ENCODE results near the gene MYO15B.

DNA sequence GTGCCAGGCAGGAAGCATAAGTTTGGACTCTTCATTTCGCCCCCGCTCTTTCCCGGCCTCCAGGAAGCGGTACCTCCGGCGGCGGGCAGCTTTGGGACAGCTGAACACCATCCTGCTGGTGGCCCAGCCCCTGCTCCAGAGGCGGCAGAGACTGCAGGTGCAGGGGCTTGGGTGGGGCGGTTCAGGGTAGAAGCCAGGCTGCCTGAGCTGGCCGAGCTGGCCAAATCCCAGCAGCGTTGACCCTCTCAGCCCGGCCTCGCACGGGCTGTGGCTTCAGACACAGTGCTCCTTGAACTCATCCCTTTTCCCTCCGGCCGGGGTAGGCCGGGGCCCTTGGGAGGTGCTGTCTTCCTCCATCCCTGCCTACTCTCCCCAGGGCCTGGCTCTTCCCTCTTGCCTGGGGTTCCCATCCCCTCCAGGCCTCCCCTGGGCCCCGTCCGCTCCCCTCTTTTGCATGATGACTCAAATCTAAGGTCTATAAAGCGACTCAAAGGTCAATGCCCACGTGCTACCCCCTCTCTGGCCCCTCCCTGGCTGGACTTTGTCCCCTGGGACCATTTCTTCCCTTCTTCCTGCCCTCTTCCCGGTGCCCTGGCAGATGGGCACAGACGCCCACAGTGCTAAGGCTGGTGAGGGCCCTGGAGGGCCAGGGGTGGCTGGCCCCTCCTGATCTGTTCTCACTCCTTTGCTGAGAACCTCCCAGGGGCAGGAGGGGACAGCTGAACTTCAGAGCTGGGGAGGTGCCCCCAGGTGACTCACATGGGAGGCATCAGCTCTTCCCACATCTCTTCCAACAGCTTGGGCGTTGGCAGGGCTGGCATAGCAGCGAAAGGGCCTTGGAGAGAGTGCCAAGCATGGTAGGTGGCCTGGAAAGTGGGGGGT is 22.7 kb downstream of the MYO15B start:
- TF ChIP-seq, protein P1, sequence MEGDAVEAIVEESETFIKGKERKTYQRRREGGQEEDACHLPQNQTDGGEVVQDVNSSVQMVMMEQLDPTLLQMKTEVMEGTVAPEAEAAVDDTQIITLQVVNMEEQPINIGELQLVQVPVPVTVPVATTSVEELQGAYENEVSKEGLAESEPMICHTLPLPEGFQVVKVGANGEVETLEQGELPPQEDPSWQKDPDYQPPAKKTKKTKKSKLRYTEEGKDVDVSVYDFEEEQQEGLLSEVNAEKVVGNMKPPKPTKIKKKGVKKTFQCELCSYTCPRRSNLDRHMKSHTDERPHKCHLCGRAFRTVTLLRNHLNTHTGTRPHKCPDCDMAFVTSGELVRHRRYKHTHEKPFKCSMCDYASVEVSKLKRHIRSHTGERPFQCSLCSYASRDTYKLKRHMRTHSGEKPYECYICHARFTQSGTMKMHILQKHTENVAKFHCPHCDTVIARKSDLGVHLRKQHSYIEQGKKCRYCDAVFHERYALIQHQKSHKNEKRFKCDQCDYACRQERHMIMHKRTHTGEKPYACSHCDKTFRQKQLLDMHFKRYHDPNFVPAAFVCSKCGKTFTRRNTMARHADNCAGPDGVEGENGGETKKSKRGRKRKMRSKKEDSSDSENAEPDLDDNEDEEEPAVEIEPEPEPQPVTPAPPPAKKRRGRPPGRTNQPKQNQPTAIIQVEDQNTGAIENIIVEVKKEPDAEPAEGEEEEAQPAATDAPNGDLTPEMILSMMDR (conservative IDR thresholded peaks at IDR 0.05; ENCODE audit: low read depth, low read length) = no peak
- TF ChIP-seq CEBPB (IDR thresholded peaks at IDR 0.05; ENCODE audit: low read depth, low read length) (no peak), POLR2A (IDR thresholded peaks at IDR 0.05; ENCODE audit: low read depth, low read length) (no peak), MXI1 (IDR thresholded peaks at IDR 0.05; ENCODE audit: borderline replicate concordance, low read depth, low read length) (no peak), MAZ (IDR thresholded peaks at IDR 0.05; ENCODE audit: borderline replicate concordance, low read depth, low read length) (no peak), FOS (IDR thresholded peaks at IDR 0.05; ENCODE audit: low read depth, low read length) (no peak), RCOR1 (IDR thresholded peaks at IDR 0.05; ENCODE audit: insufficient replicate concordance, low read length) (no peak), MAFK (IDR thresholded peaks at IDR 0.05; ENCODE audit: low read depth, low read length) (no peak)
- TF ChIP-seq, protein P2, sequence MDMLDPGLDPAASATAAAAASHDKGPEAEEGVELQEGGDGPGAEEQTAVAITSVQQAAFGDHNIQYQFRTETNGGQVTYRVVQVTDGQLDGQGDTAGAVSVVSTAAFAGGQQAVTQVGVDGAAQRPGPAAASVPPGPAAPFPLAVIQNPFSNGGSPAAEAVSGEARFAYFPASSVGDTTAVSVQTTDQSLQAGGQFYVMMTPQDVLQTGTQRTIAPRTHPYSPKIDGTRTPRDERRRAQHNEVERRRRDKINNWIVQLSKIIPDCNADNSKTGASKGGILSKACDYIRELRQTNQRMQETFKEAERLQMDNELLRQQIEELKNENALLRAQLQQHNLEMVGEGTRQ (IDR thresholded peaks at IDR 0.05; ENCODE audit: low read depth, low read length) = no peak

All from IMR-90 (cell line).